ENCODE results near the gene SDF4.

- no peak for TF ChIP-seq CTCF (IDR thresholded peaks at IDR 0.05)
- TF ChIP-seq POLR2A (IDR thresholded peaks at IDR 0.05) = no peak
These were observed 41.4 kb upstream of the SDF4 start for GRCh38 chr1:1273209-1273511.
